Astrocyte (in vitro differentiated cells and primary cell): Measurements from ENCODE around the gene ALPI. TPM values are rescaled to one million over a fixed set of nuclear protein-coding genes. Genes with fewer than 3 reads are reported as not detected.
"Not testable (repeated sequence)": the region's sequence is repeated elsewhere in the genome, so short reads cannot be mapped to it uniquely, and the experiment has no call there.

Source experiments
- DNase-seq: peaks from one replicate; pipeline ENCODE4 v3.0.0-alpha.2; 2010; ENCODE audit warnings: low read depth
- FAIRE-seq: peaks from 2 replicates; lab custom pipeline; 2011; peaks lifted over from hg19 to GRCh38; lab: Jason Lieb, UNC
- H2AFZ ChIP-seq: 2 replicates; pipeline ENCODE4 v1.6.0; 2012; ENCODE audit warnings: low read depth, low read length, inconsistent platforms
- H3K27ac ChIP-seq: 2 replicates; pipeline ENCODE4 v1.5.1; 2011; ENCODE audit warnings: low read depth, low read length, inconsistent platforms
- H3K27me3 ChIP-seq: 2 replicates; pipeline ENCODE4 v1.6.0; 2011; ENCODE audit warnings: low read length, inconsistent platforms; ENCODE audit not compliant: insufficient read depth
- H3K36me3 ChIP-seq: 2 replicates; pipeline ENCODE4 v1.5.1; 2011; ENCODE audit warnings: low read length, inconsistent platforms; ENCODE audit not compliant: insufficient read depth
- H3K4me1 ChIP-seq: 2 replicates; pipeline ENCODE4 v1.5.1; 2011; ENCODE audit warnings: low read length, inconsistent platforms; ENCODE audit not compliant: insufficient read depth
- H3K4me2 ChIP-seq: 2 replicates; pipeline ENCODE4 v1.6.0; 2012; ENCODE audit warnings: low read length, inconsistent platforms
- H3K4me3 ChIP-seq: 2 replicates; pipeline ENCODE4 v1.5.1; 2011; ENCODE audit warnings: low read depth, mild to moderate bottlenecking, low read length, inconsistent platforms; ENCODE audit not compliant: insufficient read depth
- H3K79me2 ChIP-seq: 2 replicates; pipeline ENCODE4 v1.6.0; 2012; ENCODE audit warnings: mild to moderate bottlenecking, low read length, inconsistent platforms; ENCODE audit not compliant: insufficient read depth
- H3K9ac ChIP-seq: 2 replicates; pipeline ENCODE4 v1.6.0; 2012; ENCODE audit warnings: mild to moderate bottlenecking, low read length, inconsistent platforms
- H3K9me3 ChIP-seq: 2 replicates; pipeline ENCODE4 v1.5.1; 2012; ENCODE audit warnings: low read depth, mild to moderate bottlenecking, low read length, inconsistent platforms; ENCODE audit not compliant: insufficient read depth
- H4K20me1 ChIP-seq: 2 replicates; pipeline ENCODE4 v1.6.0; 2012; ENCODE audit warnings: low read length, inconsistent platforms; ENCODE audit not compliant: insufficient read depth
- H3K27ac Mint-ChIP-seq: one replicate; pipeline ENCODE4 v1.8.0; 2021; ENCODE audit warnings: mild to moderate bottlenecking, mixed read lengths; ENCODE audit not compliant: unreplicated experiment
- H3K27me3 Mint-ChIP-seq: one replicate; pipeline ENCODE4 v1.8.0; 2021; ENCODE audit warnings: low read depth, mixed read lengths; ENCODE audit not compliant: unreplicated experiment
- H3K36me3 Mint-ChIP-seq: one replicate; pipeline ENCODE4 v1.8.0; 2021; ENCODE audit warnings: low read depth, mixed read lengths; ENCODE audit not compliant: unreplicated experiment
- H3K4me1 Mint-ChIP-seq: one replicate; pipeline ENCODE4 v1.8.0; 2021; ENCODE audit warnings: low read depth, mixed read lengths; ENCODE audit not compliant: unreplicated experiment
- H3K4me3 Mint-ChIP-seq: one replicate; pipeline ENCODE4 v1.8.0; 2021; ENCODE audit warnings: mild to moderate bottlenecking, moderate library complexity, mixed read lengths; ENCODE audit not compliant: unreplicated experiment
- H3K9me3 Mint-ChIP-seq: one replicate; pipeline ENCODE4 v1.8.0; 2021; ENCODE audit warnings: mild to moderate bottlenecking, mixed read lengths; ENCODE audit not compliant: unreplicated experiment
- EZH2 ChIP-seq: IDR thresholded peaks from 2 replicates; pipeline ENCODE4 v1.6.1; 2012; ENCODE audit warnings: mild to moderate bottlenecking, low read length, inconsistent platforms; ENCODE audit not compliant: insufficient read depth
- total RNA-seq: library from RNA; stranded (reverse); gene quantifications from 2 replicates; pipeline ENCODE4 v1.2.1, GENCODE V29; 2021
- TF ChIP-seq, protein P1 (sequence below): IDR thresholded peaks from 2 replicates; pipeline ENCODE4 v1.5.1; 2011; ENCODE audit warnings: low read depth, mild to moderate bottlenecking, inconsistent platforms, low read length, moderate library complexity; ENCODE audit not compliant: insufficient read depth

ALPI gene
- total RNA-seq, 1 donor from 2014 or later, result not detected

GRCh38 chr2:232448304-232448690, 7.7 kb upstream of the ALPI start:
- no peaks in the 10 kb centered on the region for H3K36me3 ChIP-seq
- TF ChIP-seq, protein P1, sequence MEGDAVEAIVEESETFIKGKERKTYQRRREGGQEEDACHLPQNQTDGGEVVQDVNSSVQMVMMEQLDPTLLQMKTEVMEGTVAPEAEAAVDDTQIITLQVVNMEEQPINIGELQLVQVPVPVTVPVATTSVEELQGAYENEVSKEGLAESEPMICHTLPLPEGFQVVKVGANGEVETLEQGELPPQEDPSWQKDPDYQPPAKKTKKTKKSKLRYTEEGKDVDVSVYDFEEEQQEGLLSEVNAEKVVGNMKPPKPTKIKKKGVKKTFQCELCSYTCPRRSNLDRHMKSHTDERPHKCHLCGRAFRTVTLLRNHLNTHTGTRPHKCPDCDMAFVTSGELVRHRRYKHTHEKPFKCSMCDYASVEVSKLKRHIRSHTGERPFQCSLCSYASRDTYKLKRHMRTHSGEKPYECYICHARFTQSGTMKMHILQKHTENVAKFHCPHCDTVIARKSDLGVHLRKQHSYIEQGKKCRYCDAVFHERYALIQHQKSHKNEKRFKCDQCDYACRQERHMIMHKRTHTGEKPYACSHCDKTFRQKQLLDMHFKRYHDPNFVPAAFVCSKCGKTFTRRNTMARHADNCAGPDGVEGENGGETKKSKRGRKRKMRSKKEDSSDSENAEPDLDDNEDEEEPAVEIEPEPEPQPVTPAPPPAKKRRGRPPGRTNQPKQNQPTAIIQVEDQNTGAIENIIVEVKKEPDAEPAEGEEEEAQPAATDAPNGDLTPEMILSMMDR, result no peak
- TF ChIP-seq EZH2, result no peak
- no peak overlapping the region for H2AFZ ChIP-seq
- peaks cover 5% of the 10 kb centered on the region for H3K27me3 ChIP-seq
- no peaks in the 10 kb centered on the region for H3K9me3 ChIP-seq
- H3K27me3 Mint-ChIP-seq, result peaks cover 26% of the 10 kb centered on the region
- no peak overlapping the region for H3K4me3 ChIP-seq
- H3K4me1 ChIP-seq, result no peaks in the 10 kb centered on the region
- H3K27ac Mint-ChIP-seq, result no peak overlapping the region
- peaks cover 4% of the 10 kb centered on the region for H3K4me1 Mint-ChIP-seq
- no peak overlapping the region for H3K27ac ChIP-seq
- H3K9ac ChIP-seq, result no peak overlapping the region
- H3K9me3 Mint-ChIP-seq, result no peaks in the 10 kb centered on the region
- no peaks in the 10 kb centered on the region for H3K36me3 Mint-ChIP-seq
- no peaks in the 10 kb centered on the region for H3K79me2 ChIP-seq
- H3K4me2 ChIP-seq, result no peak overlapping the region
- no peak overlapping the region for H3K4me3 Mint-ChIP-seq
- FAIRE-seq, result no peak
- H4K20me1 ChIP-seq, result no peaks in the 10 kb centered on the region
- DNase-seq, result no peak

- no peak overlapping the region for H3K4me2 ChIP-seq
- no peak for DNase-seq
- no peaks in the 10 kb centered on the region for H3K36me3 ChIP-seq
- Mint-ChIP-seq H3K36me3 (no peaks in the 10 kb centered on the region), H3K27ac (no peak overlapping the region), H3K9me3 (peaks cover 1% of the 10 kb centered on the region), H3K4me1 (peaks cover 4% of the 10 kb centered on the region), H3K27me3 (peaks cover 38% of the 10 kb centered on the region), H3K4me3 (no peak overlapping the region)
- peaks cover 8% of the 10 kb centered on the region for H3K27me3 ChIP-seq
- no peak overlapping the region for H3K27ac ChIP-seq
- H3K4me3 ChIP-seq, result no peak overlapping the region
- TF ChIP-seq, protein P1, result no peak
- no peak for TF ChIP-seq EZH2
- no peaks in the 10 kb centered on the region for H4K20me1 ChIP-seq
- no peaks in the 10 kb centered on the region for H3K9me3 ChIP-seq
- H3K4me1 ChIP-seq, result no peaks in the 10 kb centered on the region
- H3K79me2 ChIP-seq, result no peaks in the 10 kb centered on the region
- H3K9ac ChIP-seq, result no peak overlapping the region
- FAIRE-seq, result no peak
- no peak overlapping the region for H2AFZ ChIP-seq
Measured at GRCh38 chr2:232449964-232450363, 6.0 kb upstream of the ALPI start.

GRCh38 chr2:232451645-232452044, 4.3 kb upstream of the ALPI start:
- not testable (repeated sequence) for H3K4me1 ChIP-seq, DNase-seq, H3K4me3 Mint-ChIP-seq, FAIRE-seq, H3K4me3 ChIP-seq, H3K27ac ChIP-seq, H3K4me2 ChIP-seq, H3K9ac ChIP-seq, H3K36me3 ChIP-seq, H3K27ac Mint-ChIP-seq, H3K4me1 Mint-ChIP-seq, H3K36me3 Mint-ChIP-seq, H3K9me3 ChIP-seq, H2AFZ ChIP-seq, H3K79me2 ChIP-seq, H4K20me1 ChIP-seq, H3K9me3 Mint-ChIP-seq
- peaks cover 52% of the 10 kb centered on the region for H3K27me3 Mint-ChIP-seq
- H3K27me3 ChIP-seq, result peaks cover 12% of the 10 kb centered on the region
